GM12892 (cell line): ENCODE measurements around the gene ZNF470.

Source experiments
- POLR2A ChIP-seq: IDR thresholded peaks from 2 replicates; pipeline ENCODE4 v1.6.1; 2011; ENCODE audit warnings: low read depth, low read length, control low read depth
- POLR2AphosphoS5 ChIP-seq: IDR thresholded peaks from 2 replicates; pipeline ENCODE4 v1.6.1; 2011; ENCODE audit warnings: low read depth, low read length, control low read depth

GRCh38 chr19:56577719-56578602 is 10.7 kb downstream of the ZNF470 start:
- TF ChIP-seq POLR2AphosphoS5, result no peak
- TF ChIP-seq POLR2A, result no peak
